GM23338 (cell line): ENCODE measurements around the gene RAB11FIP4. TPM values are rescaled to one million over a fixed set of nuclear protein-coding genes. Genes with fewer than 3 reads are reported as not detected.

Experiments
- ATAC-seq: fragments of 200-7000 bp; cut with Tn5 transposase; 3 replicates; pipeline ENCODE4 v1.9.1; 2020
- DNase-seq: peaks from one replicate; pipeline ENCODE4 v3.0.0-alpha.2; 2015; ENCODE audit warnings: low spot score
- H2AFZ ChIP-seq: fragments of 200-600 bp; sonication (generic); 2 replicates; pipeline ENCODE4 v1.8.0; 2016; ENCODE audit warnings: antibody characterized with exemption, mild to moderate bottlenecking, moderate library complexity
- H3F3A ChIP-seq: fragments of 200-600 bp; sonication (generic); replicated peaks from 2 replicates; pipeline ENCODE4 v1.8.0; 2017; ENCODE audit warnings: antibody characterized with exemption, mixed run types, low read depth
- H3K27ac ChIP-seq: fragments of 200-600 bp; sonication (generic); 2 replicates; pipeline ENCODE4 v1.6.1; 2016; ENCODE audit warnings: low read depth
- H3K27me3 ChIP-seq: fragments of 200-600 bp; sonication (generic); 2 replicates; pipeline ENCODE4 v1.8.0; 2016; ENCODE audit warnings: mild to moderate bottlenecking, mixed run types, moderate library complexity; ENCODE audit not compliant: insufficient read depth
- H3K36me3 ChIP-seq: fragments of 200-600 bp; sonication (generic); 2 replicates; pipeline ENCODE4 v1.8.0; 2016; ENCODE audit warnings: mild to moderate bottlenecking; ENCODE audit not compliant: insufficient read depth
- H3K4me1 ChIP-seq: fragments of 200-600 bp; sonication (generic); 2 replicates; pipeline ENCODE4 v1.8.0; 2016; ENCODE audit warnings: mild to moderate bottlenecking, moderate library complexity; ENCODE audit not compliant: insufficient read depth
- H3K4me2 ChIP-seq: fragments of 200-600 bp; sonication (generic); 2 replicates; pipeline ENCODE4 v1.7.1; 2017; ENCODE audit warnings: mixed run types
- H3K4me3 ChIP-seq: fragments of 200-600 bp; sonication (generic); 2 replicates; pipeline ENCODE4 v1.6.1; 2016; ENCODE audit warnings: mixed run types
- H3K79me2 ChIP-seq: fragments of 200-600 bp; sonication (generic); replicated peaks from 2 replicates; pipeline ENCODE4 v1.8.0; 2017; ENCODE audit warnings: mild to moderate bottlenecking; ENCODE audit not compliant: insufficient read depth
- H3K9me2 ChIP-seq: fragments of 200-600 bp; sonication (generic); 2 replicates; pipeline ENCODE4 v1.8.0; 2017; ENCODE audit not compliant: insufficient read depth
- H4K20me1 ChIP-seq: fragments of 200-600 bp; sonication (generic); replicated peaks from 2 replicates; pipeline ENCODE4 v1.8.0; 2017; ENCODE audit warnings: mild to moderate bottlenecking; ENCODE audit not compliant: insufficient read depth
- H3K27ac Mint-ChIP-seq: 2 replicates; pipeline ENCODE4 v1.8.0; 2020; ENCODE audit warnings: inconsistent platforms, mild to moderate bottlenecking, moderate library complexity, mixed read lengths
- H3K27me3 Mint-ChIP-seq: 3 replicates; pipeline ENCODE4 v1.8.0; 2022; ENCODE audit warnings: low read depth, mild to moderate bottlenecking, moderate library complexity, mixed read lengths, inconsistent platforms; ENCODE audit not compliant: insufficient read depth, poor library complexity
- H3K36me3 Mint-ChIP-seq: 3 replicates; pipeline ENCODE4 v1.8.0; 2021; ENCODE audit warnings: low read depth, mild to moderate bottlenecking, inconsistent platforms, moderate library complexity, mixed read lengths
- H3K4me1 Mint-ChIP-seq: 3 replicates; pipeline ENCODE4 v1.8.0; 2020; ENCODE audit warnings: mild to moderate bottlenecking, inconsistent platforms, mixed read lengths
- H3K4me3 Mint-ChIP-seq: 3 replicates; pipeline ENCODE4 v1.8.0; 2021; ENCODE audit warnings: moderate library complexity, mild to moderate bottlenecking, inconsistent platforms, mixed read lengths
- H3K9me3 Mint-ChIP-seq: 3 replicates; pipeline ENCODE4 v1.8.0; 2020; ENCODE audit warnings: moderate library complexity, mild to moderate bottlenecking, inconsistent platforms, mixed read lengths
- CREB1 ChIP-seq: fragments of 250-450 bp; sonication (Bioruptor Pico); IDR thresholded peaks from 2 replicates; pipeline ENCODE4 v1.5.0; 2020; ENCODE audit warnings: low read depth, mild to moderate bottlenecking, moderate library complexity
- ETS1 ChIP-seq: IDR thresholded peaks from 2 replicates; pipeline ENCODE4 v1.6.1; 2016; ENCODE audit warnings: antibody characterized with exemption
- EZH2 ChIP-seq: fragments of 200-600 bp; sonication (generic); IDR thresholded peaks from one replicate; pipeline ENCODE4 v1.8.0; 2017; ENCODE audit warnings: antibody characterized with exemption, mild to moderate bottlenecking, low read depth; ENCODE audit not compliant: unreplicated experiment
- EZH2phosphoT487 ChIP-seq: fragments of 200-600 bp; sonication (generic); IDR thresholded peaks from one replicate; pipeline ENCODE4 v1.8.1; 2018; ENCODE audit warnings: antibody characterized with exemption; ENCODE audit not compliant: unreplicated experiment
- JUNB ChIP-seq: IDR thresholded peaks from one replicate; pipeline ENCODE4 v1.6.1; 2016; ENCODE audit warnings: antibody characterized with exemption; ENCODE audit not compliant: unreplicated experiment
- NANOG ChIP-seq: IDR thresholded peaks from 2 replicates; pipeline ENCODE4 v1.6.1; 2016; ENCODE audit warnings: antibody characterized with exemption, borderline replicate concordance
- POLR2AphosphoS5 ChIP-seq: IDR thresholded peaks from 2 replicates; pipeline ENCODE4 v1.6.1; 2016; ENCODE audit warnings: antibody characterized with exemption, low read depth
- STAT1 ChIP-seq: IDR thresholded peaks from one replicate; pipeline ENCODE4 v1.6.1; 2016; ENCODE audit warnings: antibody characterized with exemption; ENCODE audit not compliant: unreplicated experiment
- ZNF114 ChIP-seq: fragments of 250-450 bp; sonication (Bioruptor Pico); IDR thresholded peaks from 2 replicates; pipeline ENCODE4 v1.5.0; 2020; ENCODE audit warnings: mild to moderate bottlenecking, moderate library complexity
- ZNF331 ChIP-seq: fragments of 250-450 bp; sonication (Bioruptor Pico); IDR thresholded peaks from 2 replicates; pipeline ENCODE4 v1.5.0; 2020; ENCODE audit warnings: low read depth, mild to moderate bottlenecking, moderate library complexity
- ZNF462 ChIP-seq: fragments of 250-450 bp; sonication (Bioruptor Pico); IDR thresholded peaks from 2 replicates; pipeline ENCODE4 v1.5.0; 2020; ENCODE audit warnings: mild to moderate bottlenecking, moderate library complexity
- polyA plus RNA-seq: library from polyadenylated mRNA; unstranded; fragments of >200 nt; fragmentation: Nextera tagmentation; extraction: Ambion mirVana; gene quantifications from 2 replicates; pipeline ENCODE4 v1.2.1, GENCODE V29; 2016
- total RNA-seq: library from RNA; depleted of rRNA; stranded (reverse); fragments of >200 nt; shearing (Covaris generic); gene quantifications from 2 replicates; pipeline ENCODE4 v1.2.3, GENCODE V29; 2014
- TF ChIP-seq, protein P1 (sequence below): IDR thresholded peaks from one replicate; pipeline ENCODE4 v1.6.1; 2018; ENCODE audit warnings: antibody characterized with exemption; ENCODE audit not compliant: unreplicated experiment
- TF ChIP-seq, protein P2 (sequence below), 2 experiments: fragments of 200-600 bp in 1 of 2; sonication (generic) in 1 of 2; conservative IDR thresholded peaks; 2 replicates each; pipeline versions ENCODE4 v1.5.1 to v1.6.1; 2016 to 2017; ENCODE audit warnings: antibody characterized with exemption in 2 of 2, low read depth in 2 of 2, mild to moderate bottlenecking in 2 of 2, moderate library complexity in 1 of 2

RAB11FIP4 gene
- total and polyA plus RNA-seq, 2 experiments from 2014 or later, result 26.0 to 65.6 TPM

DNA sequence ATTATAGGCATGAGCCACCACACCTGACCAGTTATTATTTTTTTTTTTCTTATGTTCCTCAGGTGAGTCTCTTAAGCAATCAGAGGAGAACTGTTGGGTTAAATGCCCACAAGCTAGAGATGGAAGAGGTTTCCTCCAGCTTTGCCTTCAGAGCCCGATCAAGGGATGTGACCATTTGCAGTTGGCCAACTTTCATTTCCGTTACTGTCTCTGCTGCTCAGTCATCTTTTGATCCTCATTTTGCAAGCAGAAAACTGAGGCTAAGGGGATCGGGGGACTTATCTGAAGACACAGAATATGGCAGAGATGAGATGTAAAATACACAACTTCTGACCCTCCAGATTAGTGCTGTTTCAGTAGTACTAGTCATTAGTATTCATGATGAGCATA, 188.8 kb downstream of the RAB11FIP4 start:
- Histone ChIP-seq H3K9me2 (no peaks in the 10 kb centered on the region), H4K20me1 (no peaks in the 10 kb centered on the region), H3K36me3 (no peaks in the 10 kb centered on the region), H3K27ac (no peak overlapping the region), H3F3A (no peaks in the 10 kb centered on the region), H3K4me1 (no peaks in the 10 kb centered on the region), H3K4me3 (no peak overlapping the region), H3K4me2 (no peak overlapping the region), H3K79me2 (no peaks in the 10 kb centered on the region), H2AFZ (no peak overlapping the region), H3K27me3 (no peaks in the 10 kb centered on the region)
- no peak overlapping the region for H3K4me3 Mint-ChIP-seq
- H3K27me3 Mint-ChIP-seq, result peaks cover 3% of the 10 kb centered on the region
- TF ChIP-seq JUNB (no peak), EZH2phosphoT487 (no peak), EZH2 (no peak), NANOG (no peak), CREB1 (CRISPR knock-in tag) (no peak), ZNF114 (CRISPR knock-in tag) (no peak), STAT1 (no peak), POLR2AphosphoS5 (no peak), ETS1 (no peak), ZNF462 (CRISPR knock-in tag) (no peak), ZNF331 (no peak)
- TF ChIP-seq, protein P1, sequence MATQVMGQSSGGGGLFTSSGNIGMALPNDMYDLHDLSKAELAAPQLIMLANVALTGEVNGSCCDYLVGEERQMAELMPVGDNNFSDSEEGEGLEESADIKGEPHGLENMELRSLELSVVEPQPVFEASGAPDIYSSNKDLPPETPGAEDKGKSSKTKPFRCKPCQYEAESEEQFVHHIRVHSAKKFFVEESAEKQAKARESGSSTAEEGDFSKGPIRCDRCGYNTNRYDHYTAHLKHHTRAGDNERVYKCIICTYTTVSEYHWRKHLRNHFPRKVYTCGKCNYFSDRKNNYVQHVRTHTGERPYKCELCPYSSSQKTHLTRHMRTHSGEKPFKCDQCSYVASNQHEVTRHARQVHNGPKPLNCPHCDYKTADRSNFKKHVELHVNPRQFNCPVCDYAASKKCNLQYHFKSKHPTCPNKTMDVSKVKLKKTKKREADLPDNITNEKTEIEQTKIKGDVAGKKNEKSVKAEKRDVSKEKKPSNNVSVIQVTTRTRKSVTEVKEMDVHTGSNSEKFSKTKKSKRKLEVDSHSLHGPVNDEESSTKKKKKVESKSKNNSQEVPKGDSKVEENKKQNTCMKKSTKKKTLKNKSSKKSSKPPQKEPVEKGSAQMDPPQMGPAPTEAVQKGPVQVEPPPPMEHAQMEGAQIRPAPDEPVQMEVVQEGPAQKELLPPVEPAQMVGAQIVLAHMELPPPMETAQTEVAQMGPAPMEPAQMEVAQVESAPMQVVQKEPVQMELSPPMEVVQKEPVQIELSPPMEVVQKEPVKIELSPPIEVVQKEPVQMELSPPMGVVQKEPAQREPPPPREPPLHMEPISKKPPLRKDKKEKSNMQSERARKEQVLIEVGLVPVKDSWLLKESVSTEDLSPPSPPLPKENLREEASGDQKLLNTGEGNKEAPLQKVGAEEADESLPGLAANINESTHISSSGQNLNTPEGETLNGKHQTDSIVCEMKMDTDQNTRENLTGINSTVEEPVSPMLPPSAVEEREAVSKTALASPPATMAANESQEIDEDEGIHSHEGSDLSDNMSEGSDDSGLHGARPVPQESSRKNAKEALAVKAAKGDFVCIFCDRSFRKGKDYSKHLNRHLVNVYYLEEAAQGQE, result no peak
- TF ChIP-seq, protein P2, sequence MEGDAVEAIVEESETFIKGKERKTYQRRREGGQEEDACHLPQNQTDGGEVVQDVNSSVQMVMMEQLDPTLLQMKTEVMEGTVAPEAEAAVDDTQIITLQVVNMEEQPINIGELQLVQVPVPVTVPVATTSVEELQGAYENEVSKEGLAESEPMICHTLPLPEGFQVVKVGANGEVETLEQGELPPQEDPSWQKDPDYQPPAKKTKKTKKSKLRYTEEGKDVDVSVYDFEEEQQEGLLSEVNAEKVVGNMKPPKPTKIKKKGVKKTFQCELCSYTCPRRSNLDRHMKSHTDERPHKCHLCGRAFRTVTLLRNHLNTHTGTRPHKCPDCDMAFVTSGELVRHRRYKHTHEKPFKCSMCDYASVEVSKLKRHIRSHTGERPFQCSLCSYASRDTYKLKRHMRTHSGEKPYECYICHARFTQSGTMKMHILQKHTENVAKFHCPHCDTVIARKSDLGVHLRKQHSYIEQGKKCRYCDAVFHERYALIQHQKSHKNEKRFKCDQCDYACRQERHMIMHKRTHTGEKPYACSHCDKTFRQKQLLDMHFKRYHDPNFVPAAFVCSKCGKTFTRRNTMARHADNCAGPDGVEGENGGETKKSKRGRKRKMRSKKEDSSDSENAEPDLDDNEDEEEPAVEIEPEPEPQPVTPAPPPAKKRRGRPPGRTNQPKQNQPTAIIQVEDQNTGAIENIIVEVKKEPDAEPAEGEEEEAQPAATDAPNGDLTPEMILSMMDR (conservative IDR thresholded peaks at IDR 0.05; ENCODE audit: low read depth in 2 of 2), result no peak
- no peak overlapping the region for H3K27ac Mint-ChIP-seq
- no peaks in the 10 kb centered on the region for H3K4me1 Mint-ChIP-seq
- DNase-seq (no peak), ATAC-seq (no peak)
- H3K36me3 Mint-ChIP-seq, result no peaks in the 10 kb centered on the region
- no peaks in the 10 kb centered on the region for H3K9me3 Mint-ChIP-seq
